ENCODE data around the gene UNC5A. TPM values are rescaled to one million over a fixed set of nuclear protein-coding genes. Genes with fewer than 3 reads are reported as not detected.

Gene UNC5A
- total RNA-seq, 1 experiment from 2014 or later: 20.2 TPM

- intact Hi-C loops (cut with micrococcal nuclease; ENCODE audit: unreplicated experiment): no loop called here
- CTCF ChIA-PET: no interaction called here
- TF ChIP-seq CTCF (IDR thresholded peaks at IDR 0.05; ENCODE audit: unreplicated experiment): no peak
These were observed 40.2 kb downstream of the UNC5A start for GRCh38 chr5:176850371-176851245.

GRCh38 chr5:176851380-176851779, 41.0 kb downstream of the UNC5A start:
- Mint-ChIP-seq H3K4me1 (ENCODE audit: low read depth, unreplicated experiment) (no peaks in the 10 kb centered on the region), H3K27me3 (ENCODE audit: unreplicated experiment) (no peaks in the 10 kb centered on the region), H3K4me3 (ENCODE audit: low read depth, unreplicated experiment) (no peak overlapping the region), H3K36me3 (ENCODE audit: insufficient read depth, unreplicated experiment) (no peaks in the 10 kb centered on the region), H3K27ac (ENCODE audit: unreplicated experiment) (no peak overlapping the region), H3K9me3 (ENCODE audit: low read depth, unreplicated experiment) (no peaks in the 10 kb centered on the region)
- intact Hi-C loops (cut with micrococcal nuclease; ENCODE audit: unreplicated experiment): no loop called here
- CTCF ChIA-PET: no interaction called here
- BruUV-seq (replicated peaks): no TSS peak
- DNase-seq: no peak
- TF ChIP-seq CTCF (IDR thresholded peaks at IDR 0.05; ENCODE audit: unreplicated experiment): no peak

More at GRCh38 chr5:176850371-176851245, 40.2 kb downstream of the UNC5A start:
- no peak overlapping the region for H3K4me3 Mint-ChIP-seq (ENCODE audit: low read depth, unreplicated experiment)
- no peak overlapping the region for H3K27ac Mint-ChIP-seq (ENCODE audit: unreplicated experiment)
- H3K9me3 Mint-ChIP-seq (ENCODE audit: low read depth, unreplicated experiment): no peaks in the 10 kb centered on the region
- DNase-seq: no peak
- H3K27me3 Mint-ChIP-seq (ENCODE audit: unreplicated experiment): no peaks in the 10 kb centered on the region
- H3K36me3 Mint-ChIP-seq (ENCODE audit: insufficient read depth, unreplicated experiment): no peaks in the 10 kb centered on the region
- H3K4me1 Mint-ChIP-seq (ENCODE audit: low read depth, unreplicated experiment): peaks cover 7% of the 10 kb centered on the region
- no TSS peak for BruUV-seq (replicated peaks)

- no peak for TF ChIP-seq CTCF (IDR thresholded peaks at IDR 0.05; ENCODE audit: unreplicated experiment)
- Mint-ChIP-seq H3K36me3 (ENCODE audit: insufficient read depth, unreplicated experiment) (no peaks in the 10 kb centered on the region), H3K4me1 (ENCODE audit: low read depth, unreplicated experiment) (no peaks in the 10 kb centered on the region), H3K9me3 (ENCODE audit: low read depth, unreplicated experiment) (no peaks in the 10 kb centered on the region), H3K27ac (ENCODE audit: unreplicated experiment) (no peak overlapping the region), H3K27me3 (ENCODE audit: unreplicated experiment) (no peaks in the 10 kb centered on the region), H3K4me3 (ENCODE audit: low read depth, unreplicated experiment) (no peak overlapping the region)
- intact Hi-C loops (cut with micrococcal nuclease; ENCODE audit: unreplicated experiment): no loop called here
- CTCF ChIA-PET: no interaction called here
- BruUV-seq (replicated peaks): no TSS peak
- DNase-seq: no peak
These were observed 41.7 kb downstream of the UNC5A start for GRCh38 chr5:176851871-176852658.

- TF ChIP-seq CTCF (IDR thresholded peaks at IDR 0.05; ENCODE audit: unreplicated experiment): no peak
- no peak overlapping the region for H3K4me3 Mint-ChIP-seq (ENCODE audit: low read depth, unreplicated experiment)
- H3K27ac Mint-ChIP-seq (ENCODE audit: unreplicated experiment): no peak overlapping the region
- H3K27me3 Mint-ChIP-seq (ENCODE audit: unreplicated experiment): peaks cover 9% of the 10 kb centered on the region
- no peak for DNase-seq
- CTCF ChIA-PET: no interaction called here
- intact Hi-C loops (cut with micrococcal nuclease; ENCODE audit: unreplicated experiment): no loop called here
- H3K4me1 Mint-ChIP-seq (ENCODE audit: low read depth, unreplicated experiment): no peaks in the 10 kb centered on the region
- no peaks in the 10 kb centered on the region for H3K9me3 Mint-ChIP-seq (ENCODE audit: low read depth, unreplicated experiment)
- H3K36me3 Mint-ChIP-seq (ENCODE audit: insufficient read depth, unreplicated experiment): no peaks in the 10 kb centered on the region
- BruUV-seq (replicated peaks): no TSS peak
These were observed 42.9 kb downstream of the UNC5A start for GRCh38 chr5:176853151-176853778.

All from Calu3 (cell line).